Measurements from ENCODE around the gene PSAPL1. TPM values are rescaled to one million over a fixed set of nuclear protein-coding genes. Genes with fewer than 3 reads are reported as not detected.

The PSAPL1 gene
- total RNA-seq, 1 experiment from 2014 or later: 0.05 TPM

DNA sequence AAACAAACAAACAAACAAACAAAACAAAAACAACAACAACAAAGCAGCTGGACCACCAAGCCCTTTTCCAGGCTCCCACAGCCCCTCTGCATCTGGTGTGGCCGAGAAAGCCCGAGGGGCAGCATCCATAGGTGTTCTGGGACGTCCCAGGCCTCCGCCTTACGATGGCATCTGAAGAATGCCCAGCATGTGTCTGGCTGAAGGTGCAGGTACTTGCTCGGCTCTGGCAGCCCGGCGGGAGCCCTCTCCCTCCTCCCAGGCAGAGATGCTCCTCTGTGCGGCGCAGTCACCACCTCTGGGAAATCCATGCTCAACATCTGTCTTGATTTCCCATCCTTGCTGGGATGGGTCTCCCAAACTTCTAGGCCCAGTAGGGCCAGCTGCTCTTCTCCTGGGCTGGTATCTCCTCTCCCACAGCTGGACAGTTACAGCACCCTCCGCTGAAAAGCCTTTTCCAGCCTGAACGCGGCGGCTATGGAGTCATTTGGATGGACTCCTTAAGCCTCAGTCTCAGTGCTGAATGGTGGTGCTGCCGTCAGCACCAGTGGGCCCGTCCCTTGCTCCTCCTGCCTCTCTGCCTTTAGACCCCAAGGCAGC lies 4.3 kb downstream of the PSAPL1 start:
- no peaks in the 10 kb centered on the region for H3K9me2 ChIP-seq (ENCODE audit: insufficient read depth)
- peak overlapping the region; percentile 70 for H3K4me2 ChIP-seq (ENCODE audit: low read length)
- H3K4me3 ChIP-seq (replicated peaks in 1 of 2; ENCODE audit: low read depth in 1 of 2, low read length in 2 of 2): peak overlapping the region in 1 of 2 experiments; percentile 18; a peak in 1 of 4 replicates
- TF ChIP-seq SIN3A (IDR thresholded peaks at IDR 0.05; ENCODE audit: low read depth) (no peak), POLR2A (IDR thresholded peaks at IDR 0.05; ENCODE audit: borderline replicate concordance, extremely low read depth, insufficient read depth, insufficient read length) (no peak), RAD21 (IDR thresholded peaks at IDR 0.05; ENCODE audit: low read depth) (no peak), CBX3 (IDR thresholded peaks at IDR 0.05; ENCODE audit: low read depth) (no peak), EZH2 (IDR thresholded peaks at IDR 0.05) (no peak)
- TF ChIP-seq, protein P1, sequence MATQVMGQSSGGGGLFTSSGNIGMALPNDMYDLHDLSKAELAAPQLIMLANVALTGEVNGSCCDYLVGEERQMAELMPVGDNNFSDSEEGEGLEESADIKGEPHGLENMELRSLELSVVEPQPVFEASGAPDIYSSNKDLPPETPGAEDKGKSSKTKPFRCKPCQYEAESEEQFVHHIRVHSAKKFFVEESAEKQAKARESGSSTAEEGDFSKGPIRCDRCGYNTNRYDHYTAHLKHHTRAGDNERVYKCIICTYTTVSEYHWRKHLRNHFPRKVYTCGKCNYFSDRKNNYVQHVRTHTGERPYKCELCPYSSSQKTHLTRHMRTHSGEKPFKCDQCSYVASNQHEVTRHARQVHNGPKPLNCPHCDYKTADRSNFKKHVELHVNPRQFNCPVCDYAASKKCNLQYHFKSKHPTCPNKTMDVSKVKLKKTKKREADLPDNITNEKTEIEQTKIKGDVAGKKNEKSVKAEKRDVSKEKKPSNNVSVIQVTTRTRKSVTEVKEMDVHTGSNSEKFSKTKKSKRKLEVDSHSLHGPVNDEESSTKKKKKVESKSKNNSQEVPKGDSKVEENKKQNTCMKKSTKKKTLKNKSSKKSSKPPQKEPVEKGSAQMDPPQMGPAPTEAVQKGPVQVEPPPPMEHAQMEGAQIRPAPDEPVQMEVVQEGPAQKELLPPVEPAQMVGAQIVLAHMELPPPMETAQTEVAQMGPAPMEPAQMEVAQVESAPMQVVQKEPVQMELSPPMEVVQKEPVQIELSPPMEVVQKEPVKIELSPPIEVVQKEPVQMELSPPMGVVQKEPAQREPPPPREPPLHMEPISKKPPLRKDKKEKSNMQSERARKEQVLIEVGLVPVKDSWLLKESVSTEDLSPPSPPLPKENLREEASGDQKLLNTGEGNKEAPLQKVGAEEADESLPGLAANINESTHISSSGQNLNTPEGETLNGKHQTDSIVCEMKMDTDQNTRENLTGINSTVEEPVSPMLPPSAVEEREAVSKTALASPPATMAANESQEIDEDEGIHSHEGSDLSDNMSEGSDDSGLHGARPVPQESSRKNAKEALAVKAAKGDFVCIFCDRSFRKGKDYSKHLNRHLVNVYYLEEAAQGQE (IDR thresholded peaks at IDR 0.05; ENCODE audit: low read depth): no peak
- ATAC-seq (peak; percentile 70), DNase-seq (ENCODE audit: low read depth, low spot score) (peak; percentile 2)
- ChIA-PET CTCF (no interaction called here), POLR2A (no interaction called here), RAD21 (ENCODE audit: low non-redundant PET in 1 of 2, low total read pairs in 2 of 2, uncharacterized antibody in 2 of 2, unreplicated experiment in 2 of 2) (no interaction called here)
- H3K9ac ChIP-seq (ENCODE audit: low read length): no peak overlapping the region; the same call in 1 of the 2 replicates
- H3K79me2 ChIP-seq (ENCODE audit: insufficient read depth, low read length): no peaks in the 10 kb centered on the region
- peaks cover 34 to 40% of the 10 kb centered on the region in 2 experiments for H3K4me1 ChIP-seq (ENCODE audit: control insufficient read depth in 1 of 2, insufficient read depth in 2 of 2, low read length in 2 of 2)
- H3K27ac ChIP-seq (ENCODE audit: low read depth, low read length): no peak overlapping the region
- intact Hi-C loops (cut with micrococcal nuclease): no loop called here
- H2AFZ ChIP-seq (ENCODE audit: low read depth, low read length, poor library complexity, severe bottlenecking): peak overlapping the region; percentile 58
- H3K27me3 ChIP-seq (ENCODE audit: insufficient read depth, low read length): no peaks in the 10 kb centered on the region
- H3K9me3 ChIP-seq (ENCODE audit: control insufficient read depth in 1 of 2, insufficient read depth in 1 of 2, low read depth in 1 of 2, low read length in 2 of 2): no peaks in the 10 kb centered on the region
- H3K36me3 ChIP-seq (ENCODE audit: control insufficient read depth in 1 of 2, insufficient read depth in 2 of 2, low read length in 2 of 2): no peaks in the 10 kb centered on the region
- BruUV-seq (replicated peaks): no TSS peak
- no peaks in the 10 kb centered on the region for H4K20me1 ChIP-seq (ENCODE audit: insufficient read depth)

DNA sequence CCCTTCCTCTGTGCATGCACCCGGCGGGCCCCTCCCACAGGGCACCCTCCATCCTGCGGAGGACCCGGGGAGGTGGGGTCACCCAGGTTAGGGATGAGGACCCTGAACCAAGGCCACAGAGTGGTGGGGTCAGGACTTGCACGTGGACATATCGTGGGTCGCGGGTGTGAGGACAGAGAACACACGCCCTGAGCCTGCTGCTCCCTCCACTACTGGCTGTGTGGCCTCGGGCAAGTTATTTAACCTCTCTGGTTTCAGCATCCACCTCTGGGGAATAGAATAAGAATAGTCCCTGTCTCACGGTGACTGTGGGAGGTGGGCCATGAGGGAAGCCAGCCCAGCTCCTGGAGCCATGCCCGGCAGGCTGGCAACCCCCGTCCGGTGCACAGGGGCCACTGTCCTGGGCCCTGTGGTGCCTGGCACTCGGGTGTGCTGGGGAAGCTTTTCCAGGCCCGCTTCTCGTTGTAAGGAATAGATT lies 5.1 kb downstream of the PSAPL1 start:
- no peak overlapping the region for H3K4me3 ChIP-seq (replicated peaks in 1 of 2; ENCODE audit: low read depth in 1 of 2, low read length in 2 of 2)
- no peak overlapping the region for H3K27ac ChIP-seq (ENCODE audit: low read depth, low read length)
- ChIA-PET POLR2A (no interaction called here), CTCF (no interaction called here), RAD21 (ENCODE audit: low non-redundant PET in 1 of 2, low total read pairs in 2 of 2, uncharacterized antibody in 2 of 2, unreplicated experiment in 2 of 2) (no interaction called here)
- no peak for ATAC-seq
- H3K79me2 ChIP-seq (ENCODE audit: insufficient read depth, low read length): no peaks in the 10 kb centered on the region
- H4K20me1 ChIP-seq (ENCODE audit: insufficient read depth): no peaks in the 10 kb centered on the region
- intact Hi-C loops (cut with micrococcal nuclease): no loop called here
- H3K9ac ChIP-seq (ENCODE audit: low read length): no peak overlapping the region
- H3K9me2 ChIP-seq (ENCODE audit: insufficient read depth): no peaks in the 10 kb centered on the region
- no peak overlapping the region for H2AFZ ChIP-seq (ENCODE audit: low read depth, low read length, poor library complexity, severe bottlenecking)
- H3K27me3 ChIP-seq (ENCODE audit: insufficient read depth, low read length): no peaks in the 10 kb centered on the region
- H3K4me1 ChIP-seq (ENCODE audit: control insufficient read depth in 1 of 2, insufficient read depth in 2 of 2, low read length in 2 of 2): peaks cover 26 to 31% of the 10 kb centered on the region in 2 experiments
- H3K9me3 ChIP-seq (ENCODE audit: control insufficient read depth in 1 of 2, insufficient read depth in 1 of 2, low read depth in 1 of 2, low read length in 2 of 2): no peaks in the 10 kb centered on the region
- H3K36me3 ChIP-seq (ENCODE audit: control insufficient read depth in 1 of 2, insufficient read depth in 2 of 2, low read length in 2 of 2): no peaks in the 10 kb centered on the region
- no TSS peak for BruUV-seq (replicated peaks)
- DNase-seq (ENCODE audit: low read depth, low spot score): no peak
- peak overlapping the region; percentile 70 for H3K4me2 ChIP-seq (ENCODE audit: low read length)
- TF ChIP-seq, protein P2, sequence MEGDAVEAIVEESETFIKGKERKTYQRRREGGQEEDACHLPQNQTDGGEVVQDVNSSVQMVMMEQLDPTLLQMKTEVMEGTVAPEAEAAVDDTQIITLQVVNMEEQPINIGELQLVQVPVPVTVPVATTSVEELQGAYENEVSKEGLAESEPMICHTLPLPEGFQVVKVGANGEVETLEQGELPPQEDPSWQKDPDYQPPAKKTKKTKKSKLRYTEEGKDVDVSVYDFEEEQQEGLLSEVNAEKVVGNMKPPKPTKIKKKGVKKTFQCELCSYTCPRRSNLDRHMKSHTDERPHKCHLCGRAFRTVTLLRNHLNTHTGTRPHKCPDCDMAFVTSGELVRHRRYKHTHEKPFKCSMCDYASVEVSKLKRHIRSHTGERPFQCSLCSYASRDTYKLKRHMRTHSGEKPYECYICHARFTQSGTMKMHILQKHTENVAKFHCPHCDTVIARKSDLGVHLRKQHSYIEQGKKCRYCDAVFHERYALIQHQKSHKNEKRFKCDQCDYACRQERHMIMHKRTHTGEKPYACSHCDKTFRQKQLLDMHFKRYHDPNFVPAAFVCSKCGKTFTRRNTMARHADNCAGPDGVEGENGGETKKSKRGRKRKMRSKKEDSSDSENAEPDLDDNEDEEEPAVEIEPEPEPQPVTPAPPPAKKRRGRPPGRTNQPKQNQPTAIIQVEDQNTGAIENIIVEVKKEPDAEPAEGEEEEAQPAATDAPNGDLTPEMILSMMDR (IDR thresholded peaks at IDR 0.05 in 2 of 3, conservative IDR thresholded peaks at IDR 0.05 in 1 of 3; ENCODE audit: borderline replicate concordance in 1 of 3, insufficient read depth in 1 of 3, low read depth in 2 of 3, low read length in 2 of 3): no peak
- TF ChIP-seq RAD21 (IDR thresholded peaks at IDR 0.05; ENCODE audit: low read depth): no peak
- TF ChIP-seq CBX3 (IDR thresholded peaks at IDR 0.05; ENCODE audit: low read depth): no peak
- TF ChIP-seq, protein P3, sequence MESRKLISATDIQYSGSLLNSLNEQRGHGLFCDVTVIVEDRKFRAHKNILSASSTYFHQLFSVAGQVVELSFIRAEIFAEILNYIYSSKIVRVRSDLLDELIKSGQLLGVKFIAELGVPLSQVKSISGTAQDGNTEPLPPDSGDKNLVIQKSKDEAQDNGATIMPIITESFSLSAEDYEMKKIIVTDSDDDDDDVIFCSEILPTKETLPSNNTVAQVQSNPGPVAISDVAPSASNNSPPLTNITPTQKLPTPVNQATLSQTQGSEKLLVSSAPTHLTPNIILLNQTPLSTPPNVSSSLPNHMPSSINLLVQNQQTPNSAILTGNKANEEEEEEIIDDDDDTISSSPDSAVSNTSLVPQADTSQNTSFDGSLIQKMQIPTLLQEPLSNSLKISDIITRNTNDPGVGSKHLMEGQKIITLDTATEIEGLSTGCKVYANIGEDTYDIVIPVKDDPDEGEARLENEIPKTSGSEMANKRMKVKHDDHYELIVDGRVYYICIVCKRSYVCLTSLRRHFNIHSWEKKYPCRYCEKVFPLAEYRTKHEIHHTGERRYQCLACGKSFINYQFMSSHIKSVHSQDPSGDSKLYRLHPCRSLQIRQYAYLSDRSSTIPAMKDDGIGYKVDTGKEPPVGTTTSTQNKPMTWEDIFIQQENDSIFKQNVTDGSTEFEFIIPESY (IDR thresholded peaks at IDR 0.05; ENCODE audit: extremely low read depth, insufficient replicate concordance, low read length): no peak
